CD4-positive, alpha-beta T cell (primary cell): ENCODE measurements around the gene SKIDA1. TPM values are rescaled to one million over a fixed set of nuclear protein-coding genes. Genes with fewer than 3 reads are reported as not detected.

Experiments used
- ATAC-seq: fragments of 200-7000 bp; cut with Tn5 transposase; one replicate; pipeline ENCODE4 v1.10.0; 2022; ENCODE audit warnings: mild to moderate bottlenecking; ENCODE audit not compliant: poor library complexity
- CTCF ChIA-PET: fragments of 350-600 bp; sonication (Branson Sonifier 250); formaldehyde crosslinking; loops from one replicate; lab custom pipeline; 2021; ENCODE audit warnings: antibody characterized with exemption, inconsistent platforms; lab: Charles Lee
- POLR2A ChIA-PET: fragments of 350-600 bp; sonication (Branson Sonifier 250); formaldehyde crosslinking; loops from one replicate; lab custom pipeline; 2021; ENCODE audit warnings: antibody characterized with exemption, inconsistent platforms; lab: Charles Lee
- DNase-seq, 14 experiments: peaks; one replicate each; pipeline ENCODE4 v3.0.0-alpha.2; 2013 to 2020; ENCODE audit warnings: mixed read lengths in 2 of 14
- H3K27ac ChIP-seq, 2 donors: one replicate each; pipeline versions ENCODE4 v1.5.1 to v1.7.0; 2013; ENCODE audit warnings: low read length in 2 of 2, low read depth in 1 of 2, mild to moderate bottlenecking in 1 of 2
- H3K27me3 ChIP-seq, 2 experiments: 1 replicate in 1 of 2; 2 replicates in 1 of 2; pipeline versions ENCODE4 v1.6.1 to v1.7.0; 2013; ENCODE audit warnings: low read length in 2 of 2, control low read depth in 1 of 2, mild to moderate bottlenecking in 1 of 2, moderate library complexity in 1 of 2; ENCODE audit not compliant: insufficient read depth in 2 of 2, control insufficient read depth in 1 of 2
- H3K36me3 ChIP-seq: one replicate; pipeline ENCODE4 v1.6.1; 2013; ENCODE audit warnings: low read length, control low read depth; ENCODE audit not compliant: insufficient read depth
- H3K4me1 ChIP-seq: one replicate; pipeline ENCODE4 v1.6.1; 2013; ENCODE audit warnings: low read length, control low read depth; ENCODE audit not compliant: insufficient read depth
- H3K4me3 ChIP-seq: one replicate; pipeline ENCODE4 v1.5.1; 2013; ENCODE audit warnings: mild to moderate bottlenecking, low read length, moderate library complexity
- H3K9me3 ChIP-seq, 2 experiments: 1 replicate in 1 of 2; 2 replicates in 1 of 2; pipeline versions ENCODE4 v1.6.1 to v1.7.0; 2013; ENCODE audit warnings: low read length in 2 of 2, mild to moderate bottlenecking in 2 of 2, control low read depth in 1 of 2, moderate library complexity in 1 of 2; ENCODE audit not compliant: control insufficient read depth in 1 of 2, insufficient read depth in 1 of 2
- H3K27ac Mint-ChIP-seq: one replicate; pipeline ENCODE4 v1.8.0; 2020; ENCODE audit warnings: mixed read lengths
- H3K27me3 Mint-ChIP-seq: one replicate; pipeline ENCODE4 v1.8.0; 2021; ENCODE audit warnings: mixed read lengths
- H3K36me3 Mint-ChIP-seq: one replicate; pipeline ENCODE4 v1.8.0; 2021; ENCODE audit warnings: low read depth, mixed read lengths
- H3K4me1 Mint-ChIP-seq: one replicate; pipeline ENCODE4 v1.8.0; 2021; ENCODE audit warnings: low read depth, mixed read lengths
- H3K4me3 Mint-ChIP-seq: one replicate; pipeline ENCODE4 v1.8.0; 2020; ENCODE audit warnings: mild to moderate bottlenecking, mixed read lengths
- H3K9me3 Mint-ChIP-seq: one replicate; pipeline ENCODE4 v1.8.0; 2020; ENCODE audit warnings: mixed read lengths
- intact Hi-C, 2 experiments: fragments of 100-400 bp; cut with DNase I in 1 of 2; cut with micrococcal nuclease in 1 of 2; formaldehyde crosslinking; loops; one replicate each; pipeline versions ENCODE4 v1.15.1 to v1.9.0; 2023 to 2025; cut with DNase I, micrococcal nuclease
- total RNA-seq, 174 experiments: library from RNA in 2 of 174; stranded (reverse) in 2 of 174; gene quantifications; one replicate each; pipeline ENCODE4 v1.2.3 and lab custom pipeline; 2021 to 2026
- TF ChIP-seq, protein P1 (sequence below): fragments of 200-600 bp; IDR thresholded peaks from one replicate; pipeline ENCODE4 v1.8.0; 2022; ENCODE audit warnings: antibody characterized with exemption, mild to moderate bottlenecking

The SKIDA1 gene
- total RNA-seq, 2 experiments from 2014 or later = 0.22 to 0.25 TPM

DNA sequence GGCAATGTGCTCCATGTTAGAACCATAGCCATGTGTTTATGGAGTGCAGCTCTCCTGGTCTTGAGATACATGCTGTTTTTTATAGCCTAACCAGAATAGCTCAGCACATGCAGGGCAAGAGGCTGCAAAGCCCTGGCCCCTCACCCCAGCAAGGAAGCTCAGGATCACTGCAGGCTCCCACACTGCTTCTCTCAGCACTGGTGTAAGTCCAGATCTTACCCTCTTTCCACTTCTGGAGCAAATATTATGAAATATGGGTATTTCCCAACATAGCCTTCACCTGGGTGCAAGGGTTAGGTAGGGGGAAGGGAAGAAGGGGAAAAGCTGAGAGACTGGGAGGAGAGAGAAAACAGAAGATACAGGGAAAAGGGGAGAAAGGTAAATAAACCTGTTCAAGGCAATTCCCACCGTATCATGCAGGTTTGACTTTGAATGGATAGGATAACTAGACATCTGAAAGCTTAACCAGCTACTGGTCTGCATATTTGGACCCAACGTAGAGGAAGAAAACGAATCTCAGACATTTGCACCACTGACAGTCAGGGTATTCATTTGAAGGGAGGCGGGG, 19.7 kb downstream of the SKIDA1 start:
- CTCF ChIA-PET = interaction anchor here (1.3 to 1.7 kb wide), 2 partner anchors 10 kb away, joined by 3 to 5 read pairs; no protein-coding TSS in a partner anchor
- Mint-ChIP-seq H3K27ac (no peak overlapping the region), H3K36me3 (no peaks in the 10 kb centered on the region), H3K9me3 (no peaks in the 10 kb centered on the region), H3K4me1 (peaks cover 6% of the 10 kb centered on the region), H3K27me3 (peaks cover 48% of the 10 kb centered on the region), H3K4me3 (no peak overlapping the region)
- H3K4me1 ChIP-seq = no peaks in the 10 kb centered on the region
- H3K36me3 ChIP-seq = no peaks in the 10 kb centered on the region
- intact Hi-C loops = no loop called here
- DNase-seq (no peak), ATAC-seq (no peak)
- POLR2A ChIA-PET = no interaction called here
- H3K27me3 ChIP-seq = peaks cover 17 to 31% of the 10 kb centered on the region in 2 experiments
- no peak overlapping the region for H3K27ac ChIP-seq
- TF ChIP-seq, protein P1, sequence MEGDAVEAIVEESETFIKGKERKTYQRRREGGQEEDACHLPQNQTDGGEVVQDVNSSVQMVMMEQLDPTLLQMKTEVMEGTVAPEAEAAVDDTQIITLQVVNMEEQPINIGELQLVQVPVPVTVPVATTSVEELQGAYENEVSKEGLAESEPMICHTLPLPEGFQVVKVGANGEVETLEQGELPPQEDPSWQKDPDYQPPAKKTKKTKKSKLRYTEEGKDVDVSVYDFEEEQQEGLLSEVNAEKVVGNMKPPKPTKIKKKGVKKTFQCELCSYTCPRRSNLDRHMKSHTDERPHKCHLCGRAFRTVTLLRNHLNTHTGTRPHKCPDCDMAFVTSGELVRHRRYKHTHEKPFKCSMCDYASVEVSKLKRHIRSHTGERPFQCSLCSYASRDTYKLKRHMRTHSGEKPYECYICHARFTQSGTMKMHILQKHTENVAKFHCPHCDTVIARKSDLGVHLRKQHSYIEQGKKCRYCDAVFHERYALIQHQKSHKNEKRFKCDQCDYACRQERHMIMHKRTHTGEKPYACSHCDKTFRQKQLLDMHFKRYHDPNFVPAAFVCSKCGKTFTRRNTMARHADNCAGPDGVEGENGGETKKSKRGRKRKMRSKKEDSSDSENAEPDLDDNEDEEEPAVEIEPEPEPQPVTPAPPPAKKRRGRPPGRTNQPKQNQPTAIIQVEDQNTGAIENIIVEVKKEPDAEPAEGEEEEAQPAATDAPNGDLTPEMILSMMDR = no peak
- no peak overlapping the region for H3K4me3 ChIP-seq
- H3K9me3 ChIP-seq = peaks cover 0 to 9% of the 10 kb centered on the region in 2 experiments

DNA sequence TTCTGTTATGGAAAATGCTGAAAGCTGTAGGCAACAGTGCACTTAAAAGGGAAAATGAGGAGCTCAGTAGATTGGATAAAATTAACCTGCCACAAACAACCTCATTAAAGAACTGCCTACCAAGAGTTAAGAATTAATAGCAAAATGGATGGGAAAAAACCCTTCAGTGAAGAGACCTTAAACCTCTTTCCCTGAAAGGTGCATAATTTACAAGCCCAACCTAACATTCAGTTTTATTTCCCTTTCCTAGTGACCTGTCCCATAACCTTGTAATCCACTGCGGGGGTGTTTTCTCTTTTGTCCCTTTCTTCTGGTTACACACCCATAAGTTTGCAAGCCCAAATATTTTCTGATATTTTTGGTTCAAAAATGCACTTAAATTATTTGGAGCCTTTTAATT, 21.9 kb downstream of the SKIDA1 start:
- intact Hi-C loops = no loop called here
- Histone ChIP-seq H3K4me3 (no peak overlapping the region), H3K9me3 (peaks cover 0 to 12% of the 10 kb centered on the region in 2 experiments), H3K27ac (no peak overlapping the region), H3K36me3 (no peaks in the 10 kb centered on the region), H3K4me1 (peaks cover 12% of the 10 kb centered on the region), H3K27me3 (peaks cover 26 to 37% of the 10 kb centered on the region in 2 experiments)
- CTCF ChIA-PET = no interaction called here
- POLR2A ChIA-PET = no interaction called here
- ATAC-seq = no peak
- no peak for DNase-seq
- Mint-ChIP-seq H3K4me1 (peaks cover 14% of the 10 kb centered on the region), H3K9me3 (no peaks in the 10 kb centered on the region), H3K4me3 (no peak overlapping the region), H3K27ac (no peak overlapping the region), H3K36me3 (no peaks in the 10 kb centered on the region), H3K27me3 (peaks cover 55% of the 10 kb centered on the region)
- TF ChIP-seq, protein P1 = no peak

DNA sequence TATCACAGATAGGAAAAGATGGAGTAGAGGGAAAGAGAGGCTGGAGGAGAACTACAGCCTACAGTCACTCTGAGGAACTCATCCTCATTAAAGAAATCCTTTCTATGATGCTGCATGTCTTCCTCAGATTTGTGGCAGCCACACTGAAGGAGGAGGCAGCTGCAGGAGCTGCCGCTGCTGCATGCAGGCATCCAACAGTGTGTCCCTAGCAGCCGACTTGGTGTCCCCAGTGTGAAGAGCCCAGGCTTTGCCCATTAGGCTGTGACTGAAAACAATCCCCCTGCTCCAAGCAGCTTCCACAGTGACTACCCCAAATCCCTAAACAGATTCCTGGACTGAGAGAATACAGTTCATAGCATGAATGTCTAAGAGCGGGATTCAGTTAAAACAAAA, 23.1 kb downstream of the SKIDA1 start:
- Mint-ChIP-seq H3K4me1 (peaks cover 17% of the 10 kb centered on the region), H3K4me3 (no peak overlapping the region), H3K27ac (no peak overlapping the region), H3K9me3 (no peaks in the 10 kb centered on the region), H3K36me3 (no peaks in the 10 kb centered on the region), H3K27me3 (peaks cover 55% of the 10 kb centered on the region)
- peaks cover 0 to 13% of the 10 kb centered on the region in 2 experiments for H3K9me3 ChIP-seq
- no peak overlapping the region for H3K4me3 ChIP-seq
- ATAC-seq = no peak
- POLR2A ChIA-PET = interaction anchor here (0.8 kb wide), 1 partner anchor 14 kb away, joined by 3 read pairs; no protein-coding TSS in a partner anchor
- H3K27ac ChIP-seq = no peak overlapping the region
- H3K36me3 ChIP-seq = no peaks in the 10 kb centered on the region
- intact Hi-C loops = no loop called here
- no peak for DNase-seq
- TF ChIP-seq, protein P1 = no peak
- CTCF ChIA-PET = no interaction called here
- peaks cover 13% of the 10 kb centered on the region for H3K4me1 ChIP-seq
- peaks cover 26 to 49% of the 10 kb centered on the region in 2 experiments for H3K27me3 ChIP-seq
